A549 (cell line): ENCODE data around the gene RADIL. TPM values are rescaled to one million over a fixed set of nuclear protein-coding genes. Genes with fewer than 3 reads are reported as not detected.

ENCODE experiments used
- ATAC-seq, 2 experiments: fragments of 200-7000 bp in 1 of 2; fragments of >200 bp in 1 of 2; cut with Nextera tagmentation in 1 of 2; cut with Tn5 transposase in 1 of 2; 3 replicates each; pipeline versions ENCODE4 v1.8.0 to v1.9.1; 2018 to 2020; ENCODE audit warnings: mild to moderate bottlenecking in 1 of 2, moderate library complexity in 1 of 2
- CTCF ChIA-PET: fragments of 300-600 bp; sonication (Branson Sonifier 250); formaldehyde crosslinking; extraction: SDS; loops from one replicate; lab custom pipeline; 2021; ENCODE audit warnings: antibody characterized with exemption, inconsistent platforms; lab: Yijun Ruan, JAX
- POLR2A ChIA-PET: fragments of 350-600 bp; formaldehyde crosslinking; extraction: SDS; loops from one replicate; lab custom pipeline; 2021; ENCODE audit warnings: antibody characterized with exemption, inconsistent platforms; lab: Yijun Ruan, JAX
- DNase-seq, 2 experiments: peaks; one replicate each; pipeline versions ENCODE4 v3.0.0 to v3.0.0-alpha.2; 2011 to 2016; ENCODE audit warnings: low read depth in 1 of 2, low spot score in 1 of 2
- FAIRE-seq: peaks from 2 replicates; lab custom pipeline; 2011; peaks lifted over from hg19 to GRCh38; lab: Jason Lieb, UNC
- H3K27ac ChIP-seq, 2 experiments: fragments of >200 bp; sonication (Bioruptor Twin); formaldehyde crosslinking; 3 replicates each; pipeline ENCODE4 v1.5.1; 2016 to 2017
- H3K4me1 ChIP-seq: fragments of >200 bp; sonication (Bioruptor Twin); formaldehyde crosslinking; 3 replicates; pipeline ENCODE4 v1.6.1; 2016
- H3K4me2 ChIP-seq: fragments of >200 bp; sonication (Bioruptor Twin); formaldehyde crosslinking; 3 replicates; pipeline ENCODE4 v1.6.1; 2016
- H3K4me3 ChIP-seq: fragments of >200 bp; sonication (Bioruptor Twin); formaldehyde crosslinking; 3 replicates; pipeline ENCODE4 v1.5.1; 2016
- H3K9me3 ChIP-seq: fragments of >200 bp; sonication (Bioruptor Twin); formaldehyde crosslinking; 3 replicates; pipeline ENCODE4 v1.6.1; 2016
- BCL3 ChIP-seq: fragments of >200 bp; sonication (Bioruptor Twin); formaldehyde crosslinking; IDR thresholded peaks from 3 replicates; pipeline ENCODE4 v1.6.1; 2016
- BHLHE40 ChIP-seq: IDR thresholded peaks from 2 replicates; pipeline ENCODE4 v1.6.1; 2012; ENCODE audit warnings: low read depth, low read length, inconsistent platforms
- CHD2 ChIP-seq: fragments of 150-350 bp; IDR thresholded peaks from 2 replicates; pipeline ENCODE4 v1.6.1; 2014; ENCODE audit warnings: low read length; ENCODE audit not compliant: partially characterized antibody
- EP300 ChIP-seq, 2 experiments: fragments of >200 bp; sonication (Bioruptor Twin); formaldehyde crosslinking; IDR thresholded peaks; 2 replicates in 1 of 2; 3 replicates in 1 of 2; pipeline ENCODE4 v1.6.1; 2016 to 2017
- ESRRA ChIP-seq: fragments of 150-350 bp; IDR thresholded peaks from 2 replicates; pipeline ENCODE4 v1.6.1; 2014; ENCODE audit warnings: mild to moderate bottlenecking, low read length, borderline replicate concordance
- FOSL2 ChIP-seq, 2 experiments: fragments of 450-650 bp in 1 of 2; fragments of >200 bp in 1 of 2; sonication (Bioruptor Twin) in 1 of 2; formaldehyde crosslinking; IDR thresholded peaks; 2 replicates each; pipeline versions ENCODE4 v1.5.0 to v1.6.1; 2016 to 2020; ENCODE audit warnings: mild to moderate bottlenecking in 1 of 2, moderate library complexity in 1 of 2
- HDAC2 ChIP-seq: fragments of 200-600 bp; sonication (generic); IDR thresholded peaks from 2 replicates; pipeline ENCODE4 v1.6.1; 2016
- HOXA7 ChIP-seq: fragments of 250-450 bp; sonication (Bioruptor Pico); IDR thresholded peaks from 2 replicates; pipeline ENCODE4 v1.5.0; 2020; ENCODE audit warnings: mild to moderate bottlenecking, moderate library complexity
- JUNB ChIP-seq: fragments of >200 bp; sonication (Bioruptor Twin); formaldehyde crosslinking; IDR thresholded peaks from 2 replicates; pipeline ENCODE4 v1.6.1; 2016
- NFE2L2 ChIP-seq: fragments of 150-350 bp; conservative IDR thresholded peaks from 2 replicates; pipeline ENCODE4 v1.6.1; 2014; ENCODE audit warnings: low read length
- NR3C1 ChIP-seq: fragments of >200 bp; sonication (Bioruptor Twin); formaldehyde crosslinking; IDR thresholded peaks from 3 replicates; pipeline ENCODE4 v1.6.1; 2017
- PHF8 ChIP-seq: fragments of 200-600 bp; sonication (generic); IDR thresholded peaks from 2 replicates; pipeline ENCODE4 v1.6.1; 2016; ENCODE audit warnings: low read depth, mild to moderate bottlenecking, antibody characterized with exemption, moderate library complexity, borderline replicate concordance
- POLR2AphosphoS2 ChIP-seq: conservative IDR thresholded peaks from 2 replicates; pipeline ENCODE4 v1.6.1; 2012; ENCODE audit warnings: low read length, improper control_type of control experiment, inconsistent platforms
- REST ChIP-seq: fragments of 200-600 bp; sonication (generic); IDR thresholded peaks from 2 replicates; pipeline ENCODE4 v1.6.1; 2016; ENCODE audit warnings: antibody characterized with exemption, mild to moderate bottlenecking, moderate library complexity
- RNF2 ChIP-seq: fragments of 200-600 bp; sonication (generic); IDR thresholded peaks from 2 replicates; pipeline ENCODE4 v1.6.1; 2016; ENCODE audit warnings: low read depth, mild to moderate bottlenecking, antibody characterized with exemption, moderate library complexity, borderline replicate concordance
- SMC3 ChIP-seq: fragments of >200 bp; sonication (Bioruptor Twin); formaldehyde crosslinking; IDR thresholded peaks from 3 replicates; pipeline ENCODE4 v1.6.1; 2018; ENCODE audit warnings: inconsistent platforms
- TFCP2L1 ChIP-seq: fragments of 250-450 bp; sonication (Bioruptor Pico); IDR thresholded peaks from 2 replicates; pipeline ENCODE4 v1.5.0; 2021; ENCODE audit warnings: mild to moderate bottlenecking
- TP53 ChIP-seq: fragments of 250-450 bp; sonication (Bioruptor Pico); IDR thresholded peaks from 2 replicates; pipeline ENCODE4 v1.5.0; 2021; ENCODE audit warnings: mild to moderate bottlenecking, moderate library complexity
- ZC3H11A ChIP-seq: fragments of 450-650 bp; IDR thresholded peaks from 2 replicates; pipeline ENCODE4 v1.6.1; 2014; ENCODE audit warnings: antibody characterized with exemption, mild to moderate bottlenecking
- ZSCAN20 ChIP-seq: fragments of 250-450 bp; sonication (Bioruptor Pico); IDR thresholded peaks from 2 replicates; pipeline ENCODE4 v1.8.0; 2022; ENCODE audit warnings: mild to moderate bottlenecking, moderate library complexity
- WGBS: methylation state at CpG from one replicate; pipeline ENCODE4 v1.1.6; 2017; ENCODE audit errors: missing lambda C conversion rate; 5-methylcytosine and 5-hydroxymethylcytosine counted together
- polyA plus RNA-seq, 4 experiments: library from polyadenylated mRNA; depleted of rRNA in 3 of 4; stranded (reverse); fragments of >200 nt; fragmentation: RNase III in 1 of 4; extraction: RNeasy Plus Mini Kit Qiagen cat#74134 plus additional on column Dnase treatment in 1 of 4; gene quantifications; 2 replicates in 3 of 4; 3 replicates in 1 of 4; pipeline ENCODE4 v1.2.3, GENCODE V29; 2011 to 2017
- TF ChIP-seq, protein P1 (sequence below): IDR thresholded peaks from 2 replicates; pipeline ENCODE4 v1.6.1; 2012
- TF ChIP-seq, protein P2 (sequence below): fragments of 250-450 bp; sonication (Bioruptor Pico); IDR thresholded peaks from 2 replicates; pipeline ENCODE4 v1.5.0; 2020; ENCODE audit warnings: low read depth, mild to moderate bottlenecking, moderate library complexity
- TF ChIP-seq, protein P3 (sequence below): fragments of 450-650 bp; IDR thresholded peaks from 2 replicates; pipeline ENCODE4 v1.6.1; 2014; ENCODE audit warnings: antibody characterized with exemption

The RADIL gene
- polyA plus RNA-seq, 2 of the 4 experiments (the other 2 are of a cell fraction) = 1.0 to 1.1 TPM

DNA sequence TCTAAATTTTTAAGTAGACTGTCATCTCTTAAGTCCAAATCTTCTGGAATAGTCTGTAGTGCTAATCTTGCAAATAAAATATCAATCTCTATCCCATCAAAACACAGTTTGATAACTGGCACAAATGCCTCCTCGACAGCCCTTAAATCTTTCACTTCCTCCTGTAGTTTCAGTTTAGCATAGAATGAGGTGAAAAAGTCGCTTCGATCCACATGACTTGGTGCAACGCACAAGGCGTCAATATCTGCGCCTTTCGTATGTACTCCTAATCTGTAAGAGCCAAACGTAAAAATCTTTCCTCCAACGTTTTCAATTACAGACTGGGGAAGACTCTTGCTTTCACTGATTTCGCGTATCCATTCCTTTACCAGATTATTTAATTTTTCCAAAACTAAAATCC, 22.3 kb downstream of the RADIL start:
- POLR2A ChIA-PET = no interaction called here
- Histone ChIP-seq H3K9me3 (no peaks in the 10 kb centered on the region), H3K4me2 (no peak overlapping the region), H3K4me1 (no peaks in the 10 kb centered on the region), H3K27ac (no peak overlapping the region), H3K4me3 (no peak overlapping the region)
- no peak for DNase-seq
- FAIRE-seq = no peak
- ATAC-seq = no peak
- TF ChIP-seq NFE2L2 = no peak
- CTCF ChIA-PET = no interaction called here
- WGBS = 85% methylated on average over 11 of the region's 11 CpGs

DNA sequence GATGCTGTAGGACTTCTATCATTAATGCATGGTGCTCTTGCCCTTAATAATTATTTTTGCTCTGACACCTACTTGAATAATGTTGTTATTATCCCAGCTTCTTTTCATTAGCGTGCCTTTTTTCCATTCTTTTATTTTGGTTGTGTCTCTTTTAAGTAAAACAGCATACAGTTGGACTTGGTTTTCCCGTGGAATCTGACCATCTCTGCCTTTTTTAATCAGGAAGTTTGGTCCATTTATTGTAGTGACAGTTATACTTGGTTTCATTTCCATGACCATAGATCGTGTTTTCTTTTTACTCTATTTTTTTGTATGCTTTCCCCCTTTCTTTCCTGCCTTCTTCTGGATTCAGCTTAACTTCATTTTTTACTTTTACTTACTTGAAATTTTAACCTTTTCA, 26.3 kb downstream of the RADIL start:
- CTCF ChIA-PET = interaction anchor here (1.3 to 3.2 kb wide), 3 partner anchors 10 to 59 kb away, joined by 3 to 10 read pairs (median 5); partner anchors contain the start of gene RADIL
- no peak overlapping the region for H3K27ac ChIP-seq
- POLR2A ChIA-PET = no interaction called here
- no peak for DNase-seq
- no peak for ATAC-seq
- H3K4me3 ChIP-seq = no peak overlapping the region
- no peak for FAIRE-seq
- H3K4me2 ChIP-seq = no peak overlapping the region
- TF ChIP-seq HDAC2 = no peak
- no peak for TF ChIP-seq NR3C1
- no peak for TF ChIP-seq CHD2
- no peaks in the 10 kb centered on the region for H3K4me1 ChIP-seq
- H3K9me3 ChIP-seq = no peaks in the 10 kb centered on the region
- 53% methylated on average over 3 of the region's 3 CpGs for WGBS

- TF ChIP-seq PHF8 (no peak), TP53 (CRISPR knock-in tag) (no peak), ZSCAN20 (no peak), REST (no peak), POLR2AphosphoS2 (no peak), TFCP2L1 (CRISPR knock-in tag) (no peak)
- Histone ChIP-seq H3K4me3 (no peak overlapping the region), H3K4me2 (no peak overlapping the region), H3K4me1 (no peaks in the 10 kb centered on the region), H3K9me3 (no peaks in the 10 kb centered on the region), H3K27ac (no peak overlapping the region)
- FAIRE-seq (no peak), DNase-seq (no peak), ATAC-seq (no peak)
- WGBS = 86% methylated on average over 10 of the region's 10 CpGs
- ChIA-PET POLR2A (no interaction called here), CTCF (interaction anchor here (1.3 to 3.2 kb wide), 3 partner anchors 9 to 58 kb away, joined by 3 to 10 read pairs (median 5); partner anchors contain the start of gene RADIL)
These were observed 27.0 kb downstream of the RADIL start for GRCh38 chr7:4856336-4857057.

DNA sequence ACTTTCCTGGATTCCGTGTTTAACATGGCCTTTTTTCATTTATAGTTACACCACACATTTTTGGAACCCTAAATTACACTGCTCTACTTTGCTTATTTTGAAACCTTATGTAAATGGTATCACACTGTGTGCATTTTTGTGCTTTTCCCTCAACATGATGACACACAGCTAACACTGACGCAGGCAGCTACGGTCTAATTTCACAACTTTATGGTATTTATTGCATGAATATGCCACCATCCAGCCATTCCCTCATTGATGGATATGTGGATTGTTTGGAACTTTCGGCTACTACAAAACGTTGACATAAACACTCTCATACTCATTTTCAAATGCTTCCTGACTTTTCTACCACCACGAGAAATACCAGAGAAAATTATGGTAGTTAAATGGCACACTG, 28.6 kb downstream of the RADIL start:
- no peaks in the 10 kb centered on the region for H3K9me3 ChIP-seq
- no peaks in the 10 kb centered on the region for H3K4me1 ChIP-seq
- ChIA-PET POLR2A (no interaction called here), CTCF (no interaction called here)
- no peak overlapping the region for H3K4me2 ChIP-seq
- DNase-seq (no peak), FAIRE-seq (no peak), ATAC-seq (no peak)
- no peak overlapping the region for H3K27ac ChIP-seq
- no peak overlapping the region for H3K4me3 ChIP-seq
- 66% methylated on average over 6 of the region's 6 CpGs for WGBS
- TF ChIP-seq EP300 (IDR thresholded peaks at IDR 0.05) (no peak), HDAC2 (no peak), ZC3H11A (no peak), FOSL2 (IDR thresholded peaks at IDR 0.05) (no peak), FOSL2 (CRISPR knock-in tag; IDR thresholded peaks at IDR 0.05) (no peak), ESRRA (no peak), HOXA7 (CRISPR knock-in tag) (no peak), BHLHE40 (no peak), SMC3 (no peak), CHD2 (no peak), BCL3 (no peak), PHF8 (no peak), JUNB (no peak), RNF2 (no peak)
- TF ChIP-seq, protein P1, sequence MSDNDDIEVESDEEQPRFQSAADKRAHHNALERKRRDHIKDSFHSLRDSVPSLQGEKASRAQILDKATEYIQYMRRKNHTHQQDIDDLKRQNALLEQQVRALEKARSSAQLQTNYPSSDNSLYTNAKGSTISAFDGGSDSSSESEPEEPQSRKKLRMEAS = no peak
- TF ChIP-seq, protein P2, sequence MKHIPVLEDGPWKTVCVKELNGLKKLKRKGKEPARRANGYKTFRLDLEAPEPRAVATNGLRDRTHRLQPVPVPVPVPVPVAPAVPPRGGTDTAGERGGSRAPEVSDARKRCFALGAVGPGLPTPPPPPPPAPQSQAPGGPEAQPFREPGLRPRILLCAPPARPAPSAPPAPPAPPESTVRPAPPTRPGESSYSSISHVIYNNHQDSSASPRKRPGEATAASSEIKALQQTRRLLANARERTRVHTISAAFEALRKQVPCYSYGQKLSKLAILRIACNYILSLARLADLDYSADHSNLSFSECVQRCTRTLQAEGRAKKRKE = no peak
- TF ChIP-seq, protein P3, sequence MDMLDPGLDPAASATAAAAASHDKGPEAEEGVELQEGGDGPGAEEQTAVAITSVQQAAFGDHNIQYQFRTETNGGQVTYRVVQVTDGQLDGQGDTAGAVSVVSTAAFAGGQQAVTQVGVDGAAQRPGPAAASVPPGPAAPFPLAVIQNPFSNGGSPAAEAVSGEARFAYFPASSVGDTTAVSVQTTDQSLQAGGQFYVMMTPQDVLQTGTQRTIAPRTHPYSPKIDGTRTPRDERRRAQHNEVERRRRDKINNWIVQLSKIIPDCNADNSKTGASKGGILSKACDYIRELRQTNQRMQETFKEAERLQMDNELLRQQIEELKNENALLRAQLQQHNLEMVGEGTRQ = no peak
